Astrocyte of the cerebellum (primary cell): ENCODE results near the gene TTC29.
A peak's percentile ranks its signal among the peaks of the same experiment; 100 is the strongest.

Source experiments
- DNase-seq: peaks from one replicate; pipeline ENCODE4 v3.0.0-alpha.2; 2011; ENCODE audit warnings: low read depth
- H3K4me3 ChIP-seq: 2 replicates; pipeline ENCODE4 v1.5.1; 2011; ENCODE audit warnings: mild to moderate bottlenecking, low read depth, low read length, moderate library complexity
- in situ Hi-C: cut with HindIII; loops from 2 replicates; pipeline ENCODE4 v1.10.0; 2017; ENCODE audit warnings: low sequenced_read_pairs
- TF ChIP-seq, protein P1 (sequence below): IDR thresholded peaks from 2 replicates; pipeline ENCODE4 v1.5.1; 2012; ENCODE audit warnings: low read length, low read depth, moderate library complexity, mild to moderate bottlenecking; ENCODE audit errors: missing control alignments

The TTC29 gene

DNA sequence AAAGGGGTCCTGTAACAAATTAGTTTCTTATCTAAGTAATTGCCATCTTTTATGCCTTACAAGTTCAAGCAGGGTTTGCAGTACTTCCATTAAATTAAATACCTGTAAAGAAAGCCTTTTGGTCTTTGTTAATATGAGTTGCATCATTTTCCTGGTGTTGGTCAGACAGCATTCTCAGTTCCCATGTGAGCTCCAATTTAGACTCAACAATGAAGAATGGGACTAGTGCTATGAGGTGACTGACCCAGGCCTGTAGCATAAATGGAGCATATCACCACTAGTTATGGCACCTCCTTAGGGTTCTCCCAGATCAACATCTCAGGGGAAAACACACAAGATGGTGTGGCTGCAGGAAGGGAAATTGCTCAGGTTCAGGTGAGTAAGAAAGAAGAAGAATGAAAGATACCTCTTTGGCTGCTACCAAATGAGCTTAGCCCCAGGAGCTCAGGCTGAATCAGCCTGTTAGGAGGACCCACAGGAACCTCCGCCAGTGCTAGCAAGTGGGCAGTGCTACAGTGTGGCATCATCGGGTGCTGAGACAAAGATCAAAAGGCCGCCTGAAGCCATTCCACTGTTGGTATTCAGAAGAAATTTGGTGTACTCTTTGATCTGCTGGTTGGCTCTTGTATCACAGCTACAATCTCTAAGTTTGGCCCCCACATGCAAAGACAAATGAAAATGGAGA is 1.8 kb downstream of the TTC29 start:
- in situ Hi-C loops, result no loop called here
- no peak overlapping the region for H3K4me3 ChIP-seq
- no peak for DNase-seq
- TF ChIP-seq, protein P1, sequence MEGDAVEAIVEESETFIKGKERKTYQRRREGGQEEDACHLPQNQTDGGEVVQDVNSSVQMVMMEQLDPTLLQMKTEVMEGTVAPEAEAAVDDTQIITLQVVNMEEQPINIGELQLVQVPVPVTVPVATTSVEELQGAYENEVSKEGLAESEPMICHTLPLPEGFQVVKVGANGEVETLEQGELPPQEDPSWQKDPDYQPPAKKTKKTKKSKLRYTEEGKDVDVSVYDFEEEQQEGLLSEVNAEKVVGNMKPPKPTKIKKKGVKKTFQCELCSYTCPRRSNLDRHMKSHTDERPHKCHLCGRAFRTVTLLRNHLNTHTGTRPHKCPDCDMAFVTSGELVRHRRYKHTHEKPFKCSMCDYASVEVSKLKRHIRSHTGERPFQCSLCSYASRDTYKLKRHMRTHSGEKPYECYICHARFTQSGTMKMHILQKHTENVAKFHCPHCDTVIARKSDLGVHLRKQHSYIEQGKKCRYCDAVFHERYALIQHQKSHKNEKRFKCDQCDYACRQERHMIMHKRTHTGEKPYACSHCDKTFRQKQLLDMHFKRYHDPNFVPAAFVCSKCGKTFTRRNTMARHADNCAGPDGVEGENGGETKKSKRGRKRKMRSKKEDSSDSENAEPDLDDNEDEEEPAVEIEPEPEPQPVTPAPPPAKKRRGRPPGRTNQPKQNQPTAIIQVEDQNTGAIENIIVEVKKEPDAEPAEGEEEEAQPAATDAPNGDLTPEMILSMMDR, result no peak

DNA sequence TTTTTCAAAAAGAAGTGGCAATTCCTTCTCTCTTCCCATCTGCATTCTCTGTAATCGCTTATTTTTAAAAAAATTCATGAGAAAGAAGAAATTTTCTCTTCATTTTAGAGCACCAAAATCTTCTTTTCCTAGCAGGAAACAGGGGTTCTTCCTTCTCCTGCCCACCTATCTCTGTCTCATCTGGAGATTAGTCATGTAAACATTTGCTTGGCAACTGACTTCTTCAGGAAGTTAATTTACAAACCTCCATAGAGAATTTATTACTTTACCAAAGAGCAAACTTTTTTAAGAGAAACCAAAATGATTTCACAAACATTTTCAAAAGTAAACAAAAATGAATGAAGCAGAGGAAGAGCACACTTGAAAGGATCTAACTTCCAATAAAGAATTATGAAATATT is 13.5 kb downstream of the TTC29 start:
- no peak for DNase-seq
- TF ChIP-seq, protein P1, result no peak
- in situ Hi-C loops, result no loop called here

DNA sequence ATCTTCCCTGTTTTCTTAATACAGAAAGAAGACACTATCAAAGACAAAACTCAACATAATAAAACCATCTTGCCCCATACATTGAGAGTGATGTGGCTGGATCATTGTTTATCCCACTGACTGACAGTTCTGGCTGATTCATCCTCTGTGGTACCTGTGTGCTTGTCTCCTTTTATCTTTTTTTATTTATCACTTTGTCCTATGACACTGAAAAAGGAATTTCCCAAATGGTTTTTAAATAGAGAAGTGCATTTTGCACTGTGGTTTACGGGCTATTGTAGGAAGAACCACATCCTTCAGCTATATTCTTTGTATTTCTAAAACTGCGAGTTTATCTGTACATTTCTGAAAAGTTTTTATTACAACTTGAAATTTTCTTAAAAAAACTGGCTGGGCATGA is 15.0 kb downstream of the TTC29 start:
- in situ Hi-C loops, result no loop called here
- TF ChIP-seq, protein P1, result no peak
- H3K4me3 ChIP-seq, result no peak overlapping the region
- DNase-seq, result no peak

More for the DNA sequence above, 13.5 kb downstream of the TTC29 start:
- H3K4me3 ChIP-seq, result no peak overlapping the region

DNA sequence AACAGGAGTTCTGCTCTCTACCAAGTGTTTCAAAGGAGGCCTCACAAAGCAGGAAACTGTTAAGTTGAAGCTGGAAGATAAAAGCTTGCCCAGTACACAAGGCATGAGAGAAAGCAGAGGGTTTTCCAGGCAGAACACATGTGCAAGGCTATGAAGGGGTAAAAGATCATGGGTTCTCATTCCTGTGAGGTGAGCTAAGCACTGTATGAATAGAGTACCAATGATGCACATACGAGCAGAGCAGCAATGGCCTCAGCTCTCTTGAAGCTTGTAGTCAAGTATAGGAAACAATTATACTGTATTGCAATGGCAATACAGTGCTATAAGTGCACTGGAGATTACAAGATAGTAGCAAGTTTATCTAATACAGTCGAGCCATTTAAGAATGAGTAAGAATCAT is 18.0 kb downstream of the TTC29 start:
- in situ Hi-C loops, result no loop called here
- TF ChIP-seq, protein P1, result no peak
- DNase-seq, result no peak
- H3K4me3 ChIP-seq, result no peak overlapping the region

DNA sequence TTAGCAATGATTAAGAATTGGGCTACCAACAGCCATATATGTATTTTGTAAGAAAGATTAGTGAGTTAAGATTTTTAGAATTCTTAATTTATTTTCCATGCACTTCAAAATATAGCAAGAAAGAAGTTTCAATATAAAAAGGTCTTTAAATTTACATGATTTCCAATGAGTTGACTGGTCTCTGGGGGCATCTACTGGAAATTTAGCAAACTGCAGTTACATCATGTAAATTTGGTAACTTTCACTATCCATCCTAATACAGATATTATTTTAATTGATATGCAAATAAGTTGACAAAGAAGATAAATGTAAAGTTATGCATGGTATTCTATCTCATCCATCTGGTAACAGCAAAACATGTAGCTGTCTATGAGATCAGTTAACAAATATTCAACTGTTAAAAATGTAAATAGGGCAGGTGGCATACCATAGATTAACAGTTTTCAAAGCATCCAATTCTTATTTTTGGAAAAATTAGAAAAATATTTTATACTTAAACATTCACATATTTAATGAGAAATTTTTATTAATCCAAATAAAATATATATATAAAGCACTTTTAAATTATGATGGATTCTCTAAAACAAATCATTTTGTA is 29.1 kb downstream of the TTC29 start:
- TF ChIP-seq, protein P1, result peak; percentile 60
- in situ Hi-C loops, result no loop called here
- H3K4me3 ChIP-seq, result no peak overlapping the region
- DNase-seq, result peak; percentile 49

DNA sequence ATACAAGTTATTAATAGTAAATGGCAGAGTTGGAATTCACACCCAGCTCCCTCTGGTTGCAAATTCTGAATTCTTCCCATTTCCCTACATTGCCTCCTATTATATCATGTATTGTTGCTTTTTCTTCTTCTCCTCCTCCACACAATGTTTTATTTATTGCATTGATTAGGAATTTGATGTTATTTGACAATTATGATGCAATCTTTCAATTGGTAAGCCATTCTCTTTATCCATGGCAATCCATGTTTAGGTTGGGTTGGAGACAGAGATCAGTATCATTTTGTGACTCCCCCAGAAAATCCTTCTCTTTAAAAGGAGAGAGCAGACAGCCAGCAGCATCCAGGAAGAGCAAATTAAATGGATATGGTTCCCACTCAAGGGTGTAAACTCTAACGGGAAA is 30.5 kb downstream of the TTC29 start:
- TF ChIP-seq, protein P1, result no peak

More for the DNA sequence above, 30.5 kb downstream of the TTC29 start:
- no peak overlapping the region for H3K4me3 ChIP-seq
- DNase-seq, result no peak
- in situ Hi-C loops, result no loop called here
